Ishikawa (cell line): ENCODE measurements around the gene WWTR1.

Experiments used
- CEBPB ChIP-seq: IDR thresholded peaks from 2 replicates; pipeline ENCODE4 v1.6.1; 2012
- CREB1 ChIP-seq: IDR thresholded peaks from 2 replicates; pipeline ENCODE4 v1.6.1; 2012; ENCODE audit warnings: low read depth
- EP300 ChIP-seq: IDR thresholded peaks from 2 replicates; pipeline ENCODE4 v1.6.1; 2012; ENCODE audit warnings: borderline replicate concordance
- FOXM1 ChIP-seq: IDR thresholded peaks from 2 replicates; pipeline ENCODE4 v1.6.1; 2012; ENCODE audit warnings: low read depth, borderline replicate concordance
- MAX ChIP-seq: IDR thresholded peaks from 2 replicates; pipeline ENCODE4 v1.6.1; 2012
- NFIC ChIP-seq: IDR thresholded peaks from 2 replicates; pipeline ENCODE4 v1.6.1; 2012
- RAD21 ChIP-seq: IDR thresholded peaks from 2 replicates; pipeline ENCODE4 v1.6.1; 2012; ENCODE audit warnings: low read depth
- REST ChIP-seq: IDR thresholded peaks from 2 replicates; pipeline ENCODE4 v1.6.1; 2012; ENCODE audit warnings: low read depth, mild to moderate bottlenecking
- TAF1 ChIP-seq: IDR thresholded peaks from 2 replicates; pipeline ENCODE4 v1.6.1; 2012; ENCODE audit warnings: low read depth, mild to moderate bottlenecking
- TCF12 ChIP-seq: IDR thresholded peaks from 2 replicates; pipeline ENCODE4 v1.6.1; 2012; ENCODE audit warnings: low read depth
- USF1 ChIP-seq: IDR thresholded peaks from 2 replicates; pipeline ENCODE4 v1.6.1; 2012
- YY1 ChIP-seq: IDR thresholded peaks from 2 replicates; pipeline ENCODE4 v1.6.1; 2012; ENCODE audit warnings: low read depth

GRCh38 chr3:149609595-149609994 lies 48.2 kb downstream of the WWTR1 start:
- TF ChIP-seq EP300 (no peak), REST (no peak), CREB1 (no peak), TCF12 (no peak), USF1 (no peak), YY1 (no peak), NFIC (no peak), TAF1 (no peak), FOXM1 (no peak), CEBPB (no peak), MAX (no peak), RAD21 (no peak)
